Activated CD8-positive, alpha-beta memory T cell treated with anti-CD3 and anti-CD28 coated beads for 36 hours (primary cell): ENCODE measurements around the gene BCL11A. TPM values are rescaled to one million over a fixed set of nuclear protein-coding genes. Genes with fewer than 3 reads are reported as not detected.

Experiments used
- CTCF ChIA-PET: fragments of 350-600 bp; sonication (Branson Sonifier 250); formaldehyde crosslinking; loops from one replicate; lab custom pipeline; 2021; ENCODE audit warnings: antibody characterized with exemption; lab: Charles Lee
- POLR2A ChIA-PET: fragments of 350-600 bp; sonication (Branson Sonifier 250); formaldehyde crosslinking; loops from one replicate; lab custom pipeline; 2021; ENCODE audit warnings: antibody characterized with exemption; lab: Charles Lee
- total RNA-seq, 2 experiments: library from RNA; stranded (reverse); gene quantifications; one replicate each; pipeline ENCODE4 v1.2.3, GENCODE V29; 2021

The BCL11A gene
- total RNA-seq, 2 experiments from 2014 or later: 0.15 to 0.30 TPM

DNA sequence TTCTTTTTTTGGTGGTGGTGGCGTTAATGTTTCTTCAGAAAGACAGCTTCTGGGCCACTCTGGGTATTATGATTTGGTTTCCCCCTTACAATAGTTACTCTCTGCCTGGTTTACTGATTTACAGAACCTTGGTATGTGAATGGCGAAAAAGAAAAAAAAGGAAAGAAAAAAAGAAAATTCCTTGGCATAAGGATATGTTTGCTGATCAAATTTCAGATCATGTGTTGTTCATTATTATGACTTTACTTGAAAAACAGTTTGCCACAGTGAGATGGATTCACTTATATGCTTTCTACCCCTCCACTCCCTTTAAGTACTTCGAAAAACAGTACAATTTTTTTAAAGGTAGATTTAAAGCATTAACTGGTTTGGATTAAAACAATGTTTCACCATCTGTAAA lies 21.0 kb downstream of the BCL11A start:
- CTCF ChIA-PET: no interaction called here
- POLR2A ChIA-PET: no interaction called here

DNA sequence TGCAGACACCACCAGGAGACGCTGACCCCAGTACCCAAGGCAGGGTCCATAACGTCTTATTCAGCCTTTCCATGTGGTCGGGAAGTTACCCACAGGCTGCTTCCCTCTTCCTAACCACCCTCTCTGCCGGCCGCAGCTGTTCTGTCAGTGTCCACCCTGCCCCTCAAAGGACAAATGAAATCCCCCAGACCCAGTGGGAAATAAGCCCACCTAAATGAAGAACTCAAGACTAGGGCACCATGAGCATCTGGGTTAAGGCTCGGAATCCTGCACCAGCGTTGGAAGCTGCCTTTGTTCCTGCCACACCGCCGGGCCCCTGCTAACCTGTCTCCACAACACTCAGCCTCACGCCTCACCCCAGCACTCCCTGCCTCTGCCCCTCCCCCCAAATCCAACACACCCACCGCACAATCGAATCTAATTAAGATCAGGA lies 21.7 kb downstream of the BCL11A start:
- CTCF ChIA-PET: no interaction called here
- POLR2A ChIA-PET: no interaction called here

DNA sequence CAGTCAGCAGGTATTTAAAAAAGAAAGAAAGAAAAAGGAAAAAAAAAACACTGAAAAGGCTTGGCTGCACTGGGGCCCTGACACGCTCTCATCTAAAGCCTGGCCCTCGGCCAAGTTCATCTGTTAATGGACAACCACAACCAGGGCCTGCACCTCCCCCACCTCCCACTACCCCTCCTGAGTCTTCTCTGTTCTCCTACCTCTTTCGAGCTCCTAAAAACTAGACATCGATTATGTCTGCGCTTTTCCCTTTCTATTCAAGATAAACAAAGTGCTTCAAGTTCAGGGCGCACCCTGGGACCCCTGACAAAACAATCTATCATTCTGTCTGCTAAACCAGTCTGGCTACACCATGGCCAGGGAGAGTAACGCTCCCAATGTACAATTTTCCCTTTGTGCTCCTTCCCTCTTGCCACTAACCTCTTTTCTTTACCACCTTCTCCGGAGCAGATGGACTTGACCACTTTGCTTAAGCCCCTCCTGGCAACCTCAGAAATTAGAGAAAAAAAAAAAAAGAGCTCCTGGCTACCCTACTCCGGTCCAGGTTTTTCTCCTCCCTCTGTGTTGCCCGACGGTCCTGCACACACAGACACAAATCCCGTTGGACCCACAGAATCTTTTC lies 22.7 kb downstream of the BCL11A start:
- CTCF ChIA-PET: no interaction called here
- POLR2A ChIA-PET: no interaction called here

DNA sequence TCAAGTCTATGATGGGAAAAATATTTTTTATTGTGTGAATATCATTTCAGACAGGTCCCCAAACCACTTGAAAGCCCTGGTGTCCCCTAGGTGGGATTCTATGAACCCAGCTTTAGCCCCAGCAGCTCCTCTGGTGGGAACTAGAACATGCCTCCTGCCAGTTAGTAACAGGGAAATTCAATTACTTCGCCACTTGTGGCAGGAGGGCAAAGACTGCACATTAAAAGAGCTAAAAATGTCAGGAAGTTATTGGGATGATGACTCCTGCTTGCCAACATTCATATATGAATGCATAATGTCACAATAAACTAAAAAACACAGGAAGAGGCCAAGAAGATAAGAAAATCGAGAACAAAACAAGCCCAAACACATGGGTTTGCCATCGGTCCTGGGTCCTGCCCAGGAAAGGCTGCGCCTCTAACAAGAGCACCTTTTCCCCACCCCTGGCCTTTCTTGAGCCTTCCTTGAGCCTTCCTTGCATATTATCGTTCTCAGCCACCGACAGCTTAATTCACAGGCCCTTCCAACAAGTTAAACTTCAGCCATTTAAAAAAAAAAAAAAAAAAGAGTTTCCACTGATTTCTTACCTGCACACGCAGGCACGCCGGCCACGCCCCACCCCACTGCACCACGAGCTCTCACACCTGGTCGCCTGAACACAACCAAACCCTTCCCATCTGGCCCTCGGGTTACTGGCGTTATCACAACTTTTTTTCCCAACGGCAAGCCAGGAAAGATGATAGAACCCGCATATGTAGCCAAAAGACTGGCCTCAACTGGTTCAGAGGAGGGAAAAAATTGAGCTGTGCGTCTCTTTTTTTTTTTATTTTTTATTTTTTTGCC lies 23.4 kb downstream of the BCL11A start:
- POLR2A ChIA-PET: interaction anchor here (0.7 kb wide), 1 partner anchor 32 kb away, joined by 4 read pairs; no protein-coding TSS in a partner anchor
- CTCF ChIA-PET: interaction anchor here (0.6 kb wide), 1 partner anchor 56 kb away, joined by 4 read pairs; no protein-coding TSS in a partner anchor

DNA sequence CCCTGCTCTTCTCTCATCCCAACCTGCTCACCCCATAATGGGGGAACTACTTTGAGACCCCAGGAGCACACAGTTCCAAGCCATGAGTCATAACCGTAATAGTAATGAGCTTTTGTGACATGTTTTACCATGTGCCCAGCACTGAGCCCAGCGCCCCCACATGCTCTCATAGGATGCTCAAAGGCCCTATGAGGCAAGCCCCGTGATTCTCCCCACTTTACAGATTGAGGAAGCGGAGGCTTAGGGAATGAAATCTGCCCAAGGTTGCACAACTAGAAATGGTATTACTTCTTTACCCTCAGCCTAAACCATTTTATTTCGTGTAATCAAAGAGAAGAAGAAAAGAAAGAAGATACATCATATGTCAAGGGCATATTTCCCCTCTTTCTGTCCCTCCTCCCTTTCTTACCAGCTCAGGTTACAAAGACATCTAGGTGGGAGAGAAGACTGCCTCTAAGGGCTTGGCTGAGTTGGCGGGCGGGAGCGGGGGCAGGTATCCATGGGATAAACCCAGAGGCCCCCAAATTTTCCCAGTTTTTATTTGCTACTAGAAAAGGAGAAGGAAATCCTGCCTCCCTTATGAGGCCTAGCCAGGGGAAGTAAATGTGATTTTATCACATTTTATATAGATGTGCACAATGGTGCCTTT lies 24.2 kb downstream of the BCL11A start:
- ChIA-PET POLR2A (no interaction called here), CTCF (no interaction called here)

DNA sequence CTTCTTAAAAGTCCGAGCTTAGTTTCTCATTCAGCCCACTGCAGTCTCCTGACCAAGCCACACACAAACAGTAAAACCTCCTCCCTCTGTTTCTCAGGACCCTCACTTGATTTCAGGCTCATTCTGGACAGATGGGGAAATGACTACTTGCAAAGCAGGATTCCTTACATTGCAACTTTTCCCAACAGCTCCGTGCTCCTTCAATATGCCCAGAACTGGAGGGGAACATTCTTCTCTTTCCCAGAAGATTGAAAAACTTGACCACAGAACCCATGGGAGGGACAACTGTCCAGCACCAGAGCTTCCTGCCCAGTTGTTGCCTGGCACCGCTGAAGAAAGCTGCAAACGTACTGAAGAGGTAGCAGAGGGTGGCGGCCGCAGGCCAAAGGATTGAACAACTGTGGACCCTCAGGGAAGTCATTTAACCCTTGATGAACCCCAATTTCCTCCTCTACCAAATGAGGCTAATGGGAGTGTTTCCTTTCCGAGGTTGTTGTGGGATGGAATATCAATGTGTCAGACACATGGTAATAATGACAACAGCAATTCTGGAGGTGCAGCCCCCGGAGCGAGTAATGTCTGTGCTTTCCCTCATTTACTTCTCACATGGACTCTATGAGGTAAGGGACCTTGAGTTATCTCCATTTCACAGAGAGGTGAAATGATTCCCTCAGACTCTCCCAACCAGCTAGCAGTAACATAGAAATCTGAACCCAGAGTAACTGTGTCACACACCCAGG lies 25.0 kb downstream of the BCL11A start:
- ChIA-PET POLR2A (no interaction called here), CTCF (no interaction called here)

DNA sequence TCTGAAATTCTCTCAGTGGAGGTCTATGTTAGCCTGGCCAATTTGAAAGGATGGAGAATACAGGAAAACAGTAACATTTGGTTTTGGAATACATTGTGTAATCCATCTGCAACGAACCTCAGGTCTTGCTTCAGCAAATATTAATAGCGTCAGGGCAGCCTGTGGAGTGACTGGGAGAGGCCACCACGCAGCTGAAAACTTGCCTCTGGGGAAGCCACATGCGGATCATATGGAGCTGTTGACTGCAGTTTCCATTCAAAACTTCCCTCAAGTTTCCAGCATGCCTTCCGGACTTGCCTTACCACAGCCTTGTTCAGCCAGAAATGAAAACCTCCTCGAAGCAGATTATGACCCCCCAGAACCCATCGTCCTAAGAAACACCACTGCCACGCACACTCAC lies 25.7 kb downstream of the BCL11A start:
- POLR2A ChIA-PET: no interaction called here

DNA sequence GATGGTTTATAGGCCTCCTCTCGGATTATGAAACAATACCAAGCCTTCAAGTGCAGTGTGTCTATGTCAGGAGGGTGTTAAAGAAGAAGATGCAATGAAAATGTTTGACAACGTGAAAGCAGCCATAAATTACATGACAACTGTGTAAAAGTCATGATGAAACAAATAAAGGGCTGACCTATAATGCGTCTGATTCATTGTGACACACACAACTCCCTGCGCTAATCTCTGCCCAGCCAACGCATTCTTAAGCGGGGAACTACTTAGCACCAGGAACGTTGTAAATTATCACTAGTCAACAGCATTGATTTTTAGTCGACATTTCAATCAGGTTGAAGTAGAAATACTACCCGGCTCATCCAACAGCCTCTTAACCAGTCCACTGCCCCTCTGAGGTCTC lies 26.8 kb downstream of the BCL11A start:
- POLR2A ChIA-PET: no interaction called here
- CTCF ChIA-PET: no interaction called here

More for the DNA sequence above, 25.7 kb downstream of the BCL11A start:
- CTCF ChIA-PET: no interaction called here

DNA sequence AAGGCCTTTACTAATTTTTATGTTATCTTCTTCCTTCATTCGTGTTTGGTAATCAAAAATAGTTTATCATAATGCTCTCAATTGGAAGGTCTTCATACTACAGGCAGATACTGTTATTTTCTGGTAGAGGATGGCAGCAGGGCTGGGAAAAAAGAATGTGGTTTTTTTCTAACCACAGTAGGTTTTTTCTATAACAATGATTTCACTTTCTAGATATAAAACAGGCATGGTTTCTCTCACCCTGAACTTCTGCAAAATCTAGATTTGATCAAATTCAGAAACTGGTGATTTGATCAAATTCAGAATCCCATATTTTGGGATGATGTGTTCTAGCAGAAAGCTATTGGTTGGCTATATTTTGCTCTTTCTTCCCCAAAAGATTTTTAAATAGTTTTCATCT lies 27.6 kb downstream of the BCL11A start:
- CTCF ChIA-PET: no interaction called here
- POLR2A ChIA-PET: no interaction called here

DNA sequence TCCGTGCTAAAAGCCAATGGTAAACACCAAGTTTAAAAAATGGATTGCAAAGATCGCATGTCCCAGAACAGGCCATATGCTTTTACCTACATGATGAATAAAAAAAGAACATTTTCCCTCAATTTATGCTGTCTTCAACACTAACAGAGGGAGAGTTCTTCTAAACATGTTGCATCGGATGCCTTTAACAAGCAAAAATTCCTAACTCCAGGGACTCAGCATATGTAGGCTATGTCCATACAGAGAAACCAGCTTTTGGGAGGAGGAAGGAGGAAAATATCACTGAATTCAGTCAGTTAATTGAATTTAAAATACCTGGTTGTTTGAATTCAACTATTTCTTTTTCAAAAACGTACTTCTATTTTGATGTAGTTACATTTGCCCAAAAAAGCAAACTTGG lies 28.6 kb downstream of the BCL11A start:
- POLR2A ChIA-PET: no interaction called here
- CTCF ChIA-PET: no interaction called here

DNA sequence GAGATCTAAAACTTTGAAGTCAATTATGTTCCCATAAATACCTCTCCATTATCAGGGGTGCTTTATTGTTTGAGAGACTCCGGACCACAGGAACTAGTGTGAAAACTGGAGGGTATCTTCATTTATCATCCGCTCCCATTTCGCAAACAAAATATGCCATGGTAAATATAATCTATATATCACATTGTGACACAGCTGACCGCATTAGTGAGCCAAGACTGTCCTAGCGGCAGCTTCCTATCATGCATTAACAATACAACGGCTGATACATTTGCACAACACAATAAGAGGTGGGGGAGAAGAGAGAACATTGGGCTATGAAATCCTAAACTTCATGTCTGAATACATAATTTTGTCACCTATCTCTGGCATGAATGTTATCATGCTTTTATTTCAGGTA lies 29.5 kb downstream of the BCL11A start:
- CTCF ChIA-PET: no interaction called here
- POLR2A ChIA-PET: no interaction called here

DNA sequence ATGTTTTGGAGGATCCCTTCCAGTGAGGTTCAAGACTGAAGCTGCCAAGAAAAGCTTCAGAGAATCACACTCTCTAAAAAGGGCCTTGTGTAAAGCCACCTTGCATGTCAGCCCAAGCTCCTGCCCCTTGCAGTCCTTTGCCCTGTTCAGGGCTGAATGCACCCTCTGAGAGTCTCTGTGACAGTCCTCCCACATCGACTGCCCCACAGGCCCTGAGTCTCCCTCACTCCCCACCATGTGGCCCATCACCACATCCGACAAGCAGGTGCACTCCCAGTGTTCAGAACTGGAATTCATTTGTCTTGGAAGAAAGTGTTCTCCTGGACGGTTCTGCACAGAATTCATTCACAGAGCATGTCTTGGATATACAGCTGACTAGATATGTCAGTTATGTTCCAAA lies 31.0 kb downstream of the BCL11A start:
- POLR2A ChIA-PET: no interaction called here
- CTCF ChIA-PET: no interaction called here

DNA sequence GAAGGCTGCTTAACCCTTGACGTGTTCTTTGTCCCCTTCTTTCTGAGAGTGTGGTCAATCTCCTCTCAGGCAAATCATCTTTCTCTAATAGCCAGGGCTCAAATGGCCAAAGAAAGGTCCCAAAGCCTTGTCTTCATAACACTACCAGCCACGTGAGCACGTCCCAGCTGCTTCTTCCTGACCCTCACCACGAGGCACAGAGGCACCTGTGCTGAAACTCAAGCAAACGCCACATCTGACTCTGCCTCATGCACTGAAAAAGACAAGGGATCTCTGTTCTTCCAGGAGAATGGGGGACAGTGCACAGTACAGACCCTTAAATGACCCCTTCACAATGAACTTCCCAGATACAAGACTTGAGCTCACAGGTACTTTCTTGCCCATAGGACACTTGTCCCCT lies 31.8 kb downstream of the BCL11A start:
- ChIA-PET POLR2A (no interaction called here), CTCF (no interaction called here)

DNA sequence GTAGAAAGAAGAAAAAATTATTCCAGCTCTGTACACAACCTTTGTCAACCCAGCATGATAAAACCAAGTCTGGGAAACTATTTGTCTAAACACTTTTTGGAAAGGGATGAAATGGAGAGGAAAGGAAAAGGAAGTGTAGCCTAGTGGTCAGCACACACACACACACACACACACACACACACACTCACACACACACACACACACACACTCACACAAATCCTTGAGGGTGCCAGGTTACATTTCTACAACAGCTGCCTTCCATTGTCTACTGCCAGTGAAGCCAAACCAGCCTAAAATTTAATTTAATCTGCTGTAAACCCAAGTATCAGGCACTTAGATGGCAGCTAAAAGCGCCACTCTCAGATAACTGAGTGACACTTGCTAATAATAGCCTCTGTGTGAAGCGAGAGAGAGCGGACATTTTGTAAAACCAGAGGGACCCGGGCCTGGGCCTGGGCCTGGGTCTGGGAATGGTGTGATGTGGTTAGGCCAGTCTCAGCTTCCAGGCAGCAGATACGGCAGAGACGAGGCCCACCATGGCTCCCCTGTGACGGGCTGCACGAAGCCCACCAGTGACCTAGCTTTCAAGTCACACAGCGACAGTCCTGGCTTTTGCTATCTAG lies 32.4 kb downstream of the BCL11A start:
- CTCF ChIA-PET: interaction anchor here (0.5 kb wide), 1 partner anchor 1628 kb away, joined by 3 read pairs; no protein-coding TSS in a partner anchor
- POLR2A ChIA-PET: no interaction called here

DNA sequence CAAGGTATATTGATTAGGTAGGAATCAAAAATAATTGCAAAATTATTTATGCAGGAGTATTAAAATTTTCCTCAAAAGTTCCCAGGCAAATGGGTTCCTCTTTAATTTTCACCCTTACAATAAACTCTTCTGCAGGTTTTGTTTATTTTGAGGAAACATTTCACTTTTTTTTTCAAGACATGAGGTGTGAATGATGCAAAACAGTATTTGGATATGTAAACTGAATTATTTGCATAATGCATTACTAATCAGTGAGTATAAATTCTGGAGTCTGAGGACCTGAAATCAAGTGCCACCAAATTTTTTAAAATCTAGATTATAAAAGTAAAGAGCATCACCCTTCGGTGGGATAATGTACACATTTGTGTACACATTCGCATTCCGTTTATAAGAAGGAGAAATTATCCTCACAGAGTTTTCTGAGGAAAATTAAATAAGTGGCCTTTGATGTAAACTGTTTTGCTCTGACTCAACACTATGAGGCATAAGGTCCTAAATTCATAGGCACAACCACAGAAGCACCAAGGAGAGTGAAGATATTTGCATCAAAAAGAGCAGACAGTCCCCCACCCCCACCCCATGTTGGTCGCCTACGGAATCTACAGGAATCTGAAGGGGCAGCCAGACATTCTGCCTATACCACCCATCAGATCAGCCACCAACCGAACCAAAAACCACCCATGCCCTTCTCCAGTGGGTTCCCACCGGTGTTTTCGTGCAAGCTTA lies 33.1 kb downstream of the BCL11A start:
- ChIA-PET CTCF (no interaction called here), POLR2A (no interaction called here)

DNA sequence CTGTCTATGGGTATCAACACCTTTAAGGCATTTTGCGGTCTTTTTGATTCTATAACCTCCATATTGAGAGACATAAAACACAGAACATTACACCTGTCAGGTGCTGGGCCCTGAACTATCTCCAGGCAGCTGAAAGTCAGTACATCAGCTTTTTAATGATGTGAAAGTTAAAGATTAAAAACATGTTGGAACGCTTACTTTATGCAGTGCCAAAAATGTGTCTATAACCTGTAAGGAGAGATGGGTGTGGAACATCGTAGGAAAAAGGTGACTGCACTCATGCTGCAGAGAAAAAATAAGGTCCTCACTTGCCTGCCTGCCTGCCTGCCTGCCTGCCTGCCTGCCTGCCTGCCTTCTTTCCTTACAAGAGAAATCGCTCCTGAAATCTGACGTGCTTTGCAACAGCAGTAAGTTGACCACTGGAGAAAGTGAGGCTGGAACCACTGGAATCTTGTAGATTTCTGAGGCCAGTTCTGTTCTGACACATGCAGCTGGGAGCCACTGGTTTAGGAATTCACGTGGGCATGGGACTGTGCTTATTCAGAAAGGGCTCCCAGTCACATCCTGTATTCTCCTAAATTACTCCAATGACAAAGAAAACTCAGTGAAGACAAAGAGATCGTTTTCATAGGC lies 34.1 kb downstream of the BCL11A start:
- CTCF ChIA-PET: no interaction called here

DNA sequence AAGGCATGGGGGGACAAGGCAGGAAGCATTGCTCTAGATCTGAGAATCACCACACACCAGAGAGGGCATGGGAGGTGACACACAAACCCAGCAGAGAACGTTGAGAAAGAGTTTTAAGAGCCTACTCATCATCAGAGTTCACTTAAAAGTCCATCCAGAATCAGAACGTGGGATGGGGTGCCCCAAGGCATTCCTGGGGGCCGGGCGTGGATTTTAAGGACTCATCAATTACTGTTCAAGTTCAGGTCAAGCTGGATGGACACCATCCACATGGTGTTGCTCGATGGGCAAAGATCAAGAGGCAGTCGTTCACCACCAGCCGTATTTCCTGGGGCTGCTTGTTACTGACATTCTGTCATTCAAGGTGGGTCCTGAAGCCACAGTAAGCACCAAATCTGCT lies 34.9 kb downstream of the BCL11A start:
- ChIA-PET CTCF (no interaction called here), POLR2A (no interaction called here)

More for the DNA sequence above, 34.1 kb downstream of the BCL11A start:
- POLR2A ChIA-PET: no interaction called here

DNA sequence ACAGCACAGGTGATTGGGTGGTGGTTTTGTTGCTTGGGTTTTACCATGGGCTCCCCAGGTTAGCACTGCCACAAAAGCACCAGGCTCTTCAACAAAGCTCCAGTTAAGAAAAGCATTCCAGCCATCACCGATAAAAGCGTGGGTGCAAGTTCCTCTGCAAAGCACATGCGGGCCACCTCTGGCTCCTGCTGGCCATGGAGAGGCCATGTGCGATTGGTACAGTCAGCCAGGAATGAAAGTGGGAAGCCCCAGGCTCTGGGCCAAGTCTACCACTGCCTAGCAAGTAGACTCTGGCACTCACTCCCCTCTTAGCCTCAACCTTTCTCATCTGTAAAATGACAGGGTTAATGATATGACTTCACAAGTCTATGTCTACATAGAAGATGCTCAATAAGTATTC lies 36.0 kb downstream of the BCL11A start:
- CTCF ChIA-PET: no interaction called here

More for the DNA sequence above, 36.0 kb downstream of the BCL11A start:
- POLR2A ChIA-PET: no interaction called here
